Stimulated activated CD8-positive, alpha-beta memory T cell treated with anti-CD3 and anti-CD28 coated beads, Interleukin-2, amount 100 ng/mL, for 1 hour (primary cell): ENCODE results near the gene MFAP4.
A peak's percentile ranks its signal among the peaks of the same experiment; 100 is the strongest.

Experiments
- DNase-seq, 2 donors: peaks; one replicate each; pipeline ENCODE4 v3.0.0-alpha.2; 2020; ENCODE audit warnings: low read depth in 2 of 2

MFAP4 gene

DNA sequence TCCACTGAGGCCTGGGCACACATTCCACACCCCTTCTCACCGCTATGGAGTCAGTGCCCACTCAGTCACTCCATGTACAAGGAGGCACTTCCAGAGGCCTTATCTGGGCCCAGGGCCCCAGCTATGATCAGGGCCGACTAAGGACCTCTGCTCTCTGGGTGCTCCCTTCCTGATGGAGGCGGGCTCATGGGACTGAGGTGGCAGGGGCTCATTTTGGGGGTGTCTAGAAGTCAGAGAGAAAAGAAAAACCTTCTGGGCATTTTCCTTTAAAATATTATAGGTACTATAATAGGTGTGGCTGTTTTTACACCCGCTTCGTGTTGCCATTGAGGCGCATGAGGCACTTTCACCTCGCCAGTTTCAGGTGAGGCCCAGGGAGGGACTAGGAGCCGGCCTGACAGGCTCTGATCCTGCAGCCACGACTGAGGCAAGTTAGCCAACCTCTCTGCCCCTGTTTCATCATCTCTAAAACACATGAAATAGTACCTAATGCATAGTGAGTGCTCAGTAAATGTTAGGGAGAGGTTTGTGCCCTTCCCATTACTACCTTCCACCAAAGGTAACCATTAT is 38.8 kb downstream of the MFAP4 start:
- DNase-seq: no peak

DNA sequence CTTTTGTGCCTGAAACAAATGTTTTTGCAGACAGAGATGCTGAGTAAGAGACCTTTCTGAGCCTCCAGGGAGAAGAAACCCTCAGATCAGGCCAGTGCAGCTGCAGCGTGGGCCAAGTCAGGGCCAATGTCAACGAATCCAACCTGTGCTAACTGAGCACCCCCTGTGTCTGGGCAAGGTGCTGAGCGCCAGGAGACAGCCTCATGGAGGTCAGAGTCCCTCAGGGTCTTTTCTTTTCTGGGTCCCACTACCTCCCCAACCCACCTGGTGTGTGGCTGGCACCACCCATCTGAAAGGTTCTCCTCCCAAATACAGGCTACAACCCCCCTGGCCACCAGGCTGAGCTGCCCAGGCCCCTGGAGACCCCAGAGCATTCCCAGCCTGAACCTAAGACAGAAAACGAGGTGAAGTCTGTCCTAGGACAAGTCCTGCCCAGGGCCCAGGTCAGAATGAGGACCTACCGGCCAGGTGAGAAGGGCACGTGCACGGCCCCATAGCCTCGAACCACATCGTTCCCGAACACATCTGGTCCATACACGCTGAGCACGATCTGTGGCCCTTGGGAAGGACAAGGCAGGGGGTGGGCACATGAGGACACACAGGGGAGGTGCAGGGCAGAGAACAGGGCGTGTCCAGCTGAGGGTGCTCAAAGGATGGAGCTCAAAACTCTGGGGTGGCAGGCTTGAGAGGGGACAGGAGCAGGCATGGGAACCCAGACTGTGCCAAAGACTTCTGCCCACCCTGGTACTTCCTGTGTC is 39.5 kb downstream of the MFAP4 start:
- DNase-seq: no peak

DNA sequence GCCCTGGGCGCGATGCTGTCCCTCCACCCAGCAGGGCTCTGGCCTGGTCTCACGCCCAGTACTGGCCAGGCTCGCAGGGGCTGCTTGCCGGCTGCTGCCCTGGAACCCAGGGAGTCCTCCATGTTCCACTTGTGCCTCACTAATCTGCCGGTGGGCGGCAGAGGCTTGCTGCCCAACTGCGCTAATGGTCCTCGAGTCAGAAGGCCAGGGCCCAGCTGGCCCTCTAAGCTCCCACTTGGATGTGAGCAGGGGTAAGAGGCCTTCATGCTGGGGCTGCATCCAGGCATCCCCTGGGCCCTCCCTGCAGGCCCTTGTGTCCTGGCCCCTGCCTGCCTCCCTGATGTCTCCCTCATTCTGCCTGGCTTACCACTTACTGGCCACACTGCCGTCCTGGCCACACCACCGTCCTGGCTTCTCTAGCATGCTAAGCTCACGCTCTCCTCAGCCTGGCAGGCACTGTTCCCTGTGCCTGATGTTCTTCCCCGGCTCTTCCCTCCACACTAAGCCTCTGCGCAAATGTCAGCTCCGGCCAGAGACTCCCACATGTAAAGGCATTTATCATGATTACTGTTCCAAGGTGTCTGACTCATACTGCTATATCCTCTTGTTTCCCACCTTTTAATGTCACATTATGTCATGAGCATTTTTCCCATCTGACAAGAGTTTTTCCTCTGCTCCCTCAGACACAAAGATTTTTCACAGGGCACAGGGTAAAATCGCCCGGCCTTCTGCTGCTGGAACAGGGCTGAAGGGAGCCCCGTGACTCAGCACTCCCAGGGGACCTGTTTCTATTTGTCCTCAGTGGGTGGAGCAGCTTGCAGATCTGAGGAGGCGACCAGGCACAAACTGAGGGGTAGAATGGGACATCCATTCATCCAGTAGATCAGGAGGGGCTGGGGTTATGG is 40.4 kb downstream of the MFAP4 start:
- DNase-seq: no peak

DNA sequence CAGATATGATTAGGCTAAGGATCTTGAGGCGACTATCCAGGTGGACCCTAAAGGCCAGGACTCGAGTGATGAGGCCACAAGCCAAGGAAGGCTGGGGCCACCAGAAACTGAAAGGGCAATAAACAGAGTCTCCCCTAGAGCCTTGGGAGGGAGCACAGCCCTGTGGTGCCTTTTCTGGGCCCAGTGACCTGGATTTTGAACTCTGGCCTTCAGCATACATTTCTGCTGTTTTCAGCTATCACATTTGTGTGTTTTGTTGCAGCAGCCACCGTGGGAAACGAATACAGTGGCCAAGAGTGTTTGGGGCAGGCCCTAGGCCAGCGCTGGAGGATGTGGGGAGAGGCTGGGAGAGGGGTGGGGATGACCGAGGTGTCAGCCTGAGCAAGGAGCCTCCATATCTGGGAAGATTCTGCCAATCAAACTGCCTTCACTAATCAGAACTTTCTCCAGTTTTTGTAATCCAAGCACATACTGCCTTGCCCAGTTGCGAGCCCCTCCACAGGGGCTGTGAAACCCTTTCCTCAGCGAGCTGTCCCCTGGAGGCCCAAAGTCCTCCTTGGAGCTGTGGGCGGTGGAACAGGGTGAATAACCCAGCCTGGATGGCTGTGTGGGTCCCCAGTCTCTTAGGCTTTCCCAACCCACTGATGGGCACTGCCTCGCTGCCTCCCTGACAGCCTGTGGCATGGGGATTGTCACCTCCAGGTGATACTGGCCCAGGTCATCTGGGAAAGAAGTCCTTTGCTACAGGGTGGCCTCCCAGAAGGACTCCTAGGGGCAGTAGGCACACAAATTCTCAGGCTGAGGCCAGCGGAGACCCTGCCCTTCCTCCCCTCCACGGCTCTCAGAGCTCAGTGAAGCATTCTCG is 41.3 kb downstream of the MFAP4 start:
- DNase-seq: no peak

DNA sequence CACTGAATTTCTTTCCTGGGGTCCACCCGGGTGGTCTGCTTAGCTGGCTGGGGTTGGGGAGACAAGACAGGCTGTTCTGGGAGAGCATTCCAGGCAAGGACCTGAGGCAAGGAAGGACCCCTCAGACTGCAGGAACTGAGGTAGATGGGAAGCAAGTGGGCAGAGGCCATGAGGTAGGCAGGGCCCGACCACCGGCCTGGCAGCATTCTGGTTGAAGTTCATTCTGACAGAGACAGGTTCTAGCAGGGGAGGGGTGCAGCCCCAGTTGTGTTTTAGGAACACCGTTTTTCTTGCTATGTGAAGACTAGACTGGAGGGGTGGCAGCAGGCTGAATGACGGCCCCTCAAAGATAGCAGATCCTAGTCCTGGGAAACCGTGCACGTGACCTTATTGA is 41.9 kb downstream of the MFAP4 start:
- DNase-seq: no peak

DNA sequence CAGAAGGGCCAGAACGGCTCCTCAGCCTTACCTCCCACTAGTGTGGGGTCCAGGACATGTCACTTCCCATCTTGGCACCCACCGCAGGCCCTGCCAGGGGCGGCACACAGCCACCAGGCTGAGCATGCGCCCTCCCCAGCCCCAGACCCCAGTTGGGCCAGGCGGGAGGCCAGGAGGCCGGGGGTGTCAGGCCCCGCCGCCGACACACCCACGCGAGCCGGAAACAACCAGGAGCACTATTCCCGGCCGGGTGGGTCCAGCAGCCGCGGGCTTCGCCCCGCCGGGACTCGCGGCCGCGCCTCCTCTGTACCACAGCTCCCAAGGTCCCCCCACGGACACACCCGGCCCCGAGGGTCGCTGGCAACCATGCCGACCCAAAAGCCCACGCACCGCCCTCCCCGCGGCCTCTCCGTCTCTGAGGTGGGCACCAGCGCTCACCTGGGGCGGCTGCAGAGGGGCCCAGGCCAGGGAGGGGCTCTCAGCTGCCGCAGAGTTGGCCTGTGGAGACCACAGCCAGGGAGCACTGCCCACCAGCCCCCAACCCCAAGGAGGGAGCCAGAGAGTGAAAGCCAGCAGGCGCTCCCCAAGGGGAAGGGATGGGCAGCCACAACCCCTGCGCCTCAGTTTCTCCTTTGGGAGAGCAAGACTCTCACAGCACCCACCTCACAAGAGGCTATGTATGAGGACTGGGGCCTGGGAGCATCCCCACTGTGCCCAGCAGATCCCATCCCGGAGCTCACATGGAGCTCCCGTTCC is 42.5 kb downstream of the MFAP4 start:
- DNase-seq: no peak

DNA sequence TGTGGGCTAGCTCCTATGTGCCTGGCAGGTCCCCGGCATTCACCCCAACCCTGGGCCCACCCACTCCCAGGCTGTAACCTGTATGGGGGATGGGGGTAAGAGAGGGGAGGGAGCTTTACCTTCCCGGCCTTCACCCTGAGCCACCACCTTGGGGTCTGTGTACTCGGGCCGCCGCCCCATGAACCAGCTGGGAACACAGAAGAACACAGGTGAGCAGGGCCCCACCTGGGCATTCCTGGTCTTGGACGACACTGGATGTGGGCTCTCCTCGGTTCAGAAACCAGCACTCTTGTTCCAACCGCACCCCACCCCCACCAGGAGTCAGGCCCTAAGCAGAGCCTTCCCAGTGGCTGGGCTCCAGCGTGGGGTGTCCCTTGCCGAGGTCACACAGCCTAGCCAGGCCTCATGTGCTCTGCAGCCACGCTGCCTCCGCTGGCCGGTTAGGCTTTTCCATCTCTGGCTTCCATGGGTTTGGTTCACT is 43.3 kb downstream of the MFAP4 start:
- no peak for DNase-seq

DNA sequence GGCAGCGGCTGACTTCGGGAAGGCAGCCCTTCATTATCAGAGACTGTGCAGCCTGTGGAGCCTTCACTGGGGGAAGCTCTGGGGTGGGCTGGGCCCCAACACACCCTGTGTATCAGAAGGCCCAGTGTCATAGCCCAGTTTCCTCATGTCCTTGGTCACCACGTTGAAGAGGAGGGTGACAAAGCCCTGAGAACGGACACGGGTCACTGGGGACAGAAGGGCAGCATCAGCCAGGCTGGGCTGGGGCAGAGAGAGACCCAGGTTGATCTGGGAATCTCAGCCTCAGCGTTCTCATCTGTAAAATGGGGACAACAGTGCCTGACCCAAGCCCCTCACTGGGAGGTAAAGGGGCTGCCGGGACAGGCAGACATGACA is 43.7 kb downstream of the MFAP4 start:
- DNase-seq: no peak

DNA sequence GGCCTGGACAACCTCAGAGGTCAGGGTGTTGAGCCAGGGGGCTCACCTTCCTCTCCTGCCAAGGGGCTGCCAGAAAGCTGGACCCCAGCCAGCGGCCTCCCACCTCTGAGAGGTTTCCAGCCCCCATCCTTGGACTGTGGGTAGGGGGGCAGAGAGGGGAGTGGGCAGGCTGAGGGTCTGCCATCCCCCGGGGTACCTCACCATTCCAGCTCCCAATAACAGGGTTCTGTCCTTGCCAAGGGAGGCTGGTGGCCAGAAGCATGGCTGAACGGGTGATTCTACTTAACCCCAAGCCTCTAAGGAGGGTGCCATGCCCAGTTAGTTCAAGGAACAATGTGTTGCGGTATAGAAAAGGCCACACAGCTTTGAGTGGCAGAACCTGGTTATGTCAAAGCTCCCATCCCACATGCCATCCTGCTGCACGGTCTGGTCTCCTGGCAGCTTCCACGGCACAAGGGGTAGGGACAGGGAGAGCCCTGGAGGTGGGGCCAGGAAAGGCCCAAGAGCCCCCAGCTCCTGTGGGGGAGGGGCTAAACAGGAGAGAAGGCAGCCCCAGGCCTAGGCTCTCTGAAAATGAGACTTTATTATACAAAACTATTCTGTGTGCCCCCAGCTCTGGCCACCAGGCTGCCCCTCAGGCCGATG is 44.3 kb downstream of the MFAP4 start:
- no peak for DNase-seq

DNA sequence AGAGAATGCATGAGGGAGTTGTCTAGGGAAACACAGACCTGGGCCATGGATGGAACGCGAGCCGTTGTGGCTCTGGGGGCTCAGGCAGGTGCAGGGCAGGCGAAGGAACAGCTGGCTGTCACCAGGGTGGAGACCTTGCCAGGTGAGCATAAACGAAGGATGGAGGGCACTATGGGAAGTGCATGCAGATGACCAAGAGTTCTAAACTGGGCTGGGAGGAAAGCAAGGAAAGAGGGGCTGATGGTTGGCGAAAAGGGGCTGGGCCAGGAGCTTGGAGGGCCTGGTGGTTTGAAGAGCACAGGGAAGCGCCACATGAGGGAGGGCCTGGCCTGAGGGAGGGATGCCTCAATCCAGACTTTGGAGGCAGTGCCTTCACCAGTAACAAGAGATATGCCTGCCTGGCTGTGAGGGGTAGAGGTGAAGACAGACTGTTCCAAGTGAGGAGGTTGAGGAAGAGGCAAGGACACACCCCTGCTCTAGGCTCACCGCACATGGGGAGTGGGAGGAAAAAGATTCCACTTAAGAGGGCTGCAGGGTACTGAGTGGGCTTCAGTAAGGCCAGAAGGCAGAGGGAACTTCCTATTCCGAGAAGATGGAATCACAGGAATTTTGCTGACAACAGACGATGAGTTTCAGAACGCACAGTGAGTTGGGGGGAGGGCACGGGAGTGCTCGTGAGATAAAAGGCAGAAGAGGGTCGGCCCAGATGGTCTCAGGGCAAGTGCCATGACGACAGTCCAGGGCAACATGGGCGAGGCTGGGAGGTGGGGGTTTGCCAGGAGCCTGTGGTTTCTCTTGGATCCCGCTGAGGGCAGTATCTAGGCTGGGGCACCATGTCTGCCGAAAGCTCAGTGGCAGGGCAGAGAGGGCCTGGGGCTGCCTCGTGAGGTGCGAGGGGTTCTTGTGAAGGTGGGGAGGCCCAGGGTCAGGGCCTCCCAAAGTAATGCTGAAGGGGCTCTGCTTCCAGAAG is 45.1 kb downstream of the MFAP4 start:
- no peak for DNase-seq

DNA sequence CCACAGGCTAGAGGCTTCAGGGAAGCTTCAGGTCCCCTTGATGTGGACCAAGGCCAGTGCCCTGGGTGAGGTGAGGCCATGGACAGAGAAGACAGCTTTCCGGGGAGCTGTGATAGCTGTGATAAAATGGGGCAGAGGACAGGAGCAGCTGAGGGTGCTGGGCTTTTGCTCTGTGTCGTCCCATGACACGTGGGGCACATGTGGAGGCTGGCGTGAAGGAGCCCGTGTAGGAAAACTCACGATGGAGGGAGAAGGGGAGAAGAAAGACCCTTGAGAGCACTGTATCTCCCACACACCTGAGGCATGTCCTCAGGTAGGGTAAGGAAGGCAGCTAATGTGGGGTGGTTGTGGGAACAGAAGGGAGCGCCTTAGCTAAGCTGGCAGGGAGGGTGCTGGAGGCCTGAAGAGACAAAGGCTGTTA is 45.8 kb downstream of the MFAP4 start:
- no peak for DNase-seq

DNA sequence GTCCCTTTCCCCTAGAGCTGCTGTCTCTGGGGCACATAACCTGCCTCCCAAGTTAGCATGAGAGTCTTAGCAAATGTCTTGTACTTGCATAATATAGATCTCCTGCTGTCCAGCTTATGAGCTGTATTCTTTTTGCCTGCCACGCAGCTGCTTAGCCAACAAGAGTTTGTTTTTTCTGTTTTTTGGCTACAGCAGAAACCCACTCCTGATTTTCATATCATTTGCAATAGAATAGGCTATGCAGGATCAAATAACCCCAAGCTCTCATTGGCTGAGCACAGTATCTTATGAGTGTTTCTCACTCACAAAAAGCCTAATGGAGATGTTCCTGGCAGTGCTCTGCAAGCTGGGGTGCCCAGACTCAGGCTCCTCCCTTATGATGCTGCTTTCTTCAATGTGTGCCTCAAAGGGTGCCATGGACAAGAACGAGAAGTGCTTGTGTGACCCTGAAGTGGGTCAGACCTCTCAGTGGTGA is 47.6 kb downstream of the MFAP4 start:
- no peak for DNase-seq

DNA sequence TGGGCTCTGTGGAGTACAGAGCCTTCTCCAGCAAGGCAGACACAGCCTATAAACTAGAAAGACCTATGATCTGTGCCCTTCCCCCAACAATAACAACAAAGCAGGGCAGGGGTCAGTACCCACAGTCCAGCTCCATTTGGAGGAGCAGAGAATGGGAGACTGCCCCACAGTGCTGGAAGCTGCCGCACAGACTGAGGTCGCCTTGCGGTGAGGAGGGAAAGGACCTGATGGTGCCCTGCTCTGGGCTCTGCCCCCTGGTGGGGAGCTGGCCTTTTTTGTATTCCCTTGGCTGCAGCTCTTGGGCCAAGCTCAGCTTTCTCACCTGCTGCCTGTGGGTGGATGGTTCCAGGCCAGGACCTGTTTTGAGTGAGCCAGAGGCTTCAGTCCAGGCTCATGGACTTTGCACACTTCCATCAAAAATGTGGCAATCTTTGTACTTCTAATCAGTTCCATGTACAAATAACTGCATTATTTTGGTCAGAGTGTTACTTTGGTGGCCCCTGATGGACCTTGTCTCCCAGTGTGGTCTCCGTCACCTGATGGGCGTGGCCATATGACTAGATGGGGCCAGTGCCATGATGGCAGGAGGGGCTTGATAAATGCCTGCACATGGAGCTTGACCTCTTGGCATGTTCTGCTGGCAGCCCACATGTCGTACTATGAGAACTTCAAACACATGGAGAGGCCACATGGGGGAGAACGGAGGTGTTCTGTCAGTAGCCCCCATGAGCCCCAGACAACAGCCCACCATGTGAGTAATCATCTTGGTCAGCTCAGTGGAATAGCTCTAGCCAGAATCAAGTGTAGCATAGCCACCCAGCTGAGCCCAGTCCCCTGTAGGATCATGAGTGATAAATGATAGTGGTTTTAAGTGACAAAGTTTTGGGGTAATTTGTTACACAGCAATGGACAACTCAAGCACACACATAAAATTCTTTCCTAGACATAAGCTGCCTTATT is 48.7 kb downstream of the MFAP4 start:
- DNase-seq: peak; percentile 27 to 37

DNA sequence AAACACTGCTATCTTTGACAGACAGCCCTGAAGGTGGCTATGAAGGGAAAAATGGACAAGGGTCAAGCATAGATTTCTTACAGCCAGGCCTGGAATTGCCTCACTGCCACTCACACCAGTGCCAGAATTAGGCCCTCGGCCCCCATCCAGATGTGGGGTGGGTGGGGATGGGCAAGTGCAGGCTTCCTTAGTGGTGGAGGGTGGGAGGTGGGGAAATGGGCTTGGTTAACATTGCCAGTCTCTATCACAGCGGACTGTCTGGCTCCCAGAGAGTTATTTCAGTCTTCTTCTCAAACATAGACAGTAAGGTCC is 49.3 kb downstream of the MFAP4 start:
- no peak for DNase-seq

DNA sequence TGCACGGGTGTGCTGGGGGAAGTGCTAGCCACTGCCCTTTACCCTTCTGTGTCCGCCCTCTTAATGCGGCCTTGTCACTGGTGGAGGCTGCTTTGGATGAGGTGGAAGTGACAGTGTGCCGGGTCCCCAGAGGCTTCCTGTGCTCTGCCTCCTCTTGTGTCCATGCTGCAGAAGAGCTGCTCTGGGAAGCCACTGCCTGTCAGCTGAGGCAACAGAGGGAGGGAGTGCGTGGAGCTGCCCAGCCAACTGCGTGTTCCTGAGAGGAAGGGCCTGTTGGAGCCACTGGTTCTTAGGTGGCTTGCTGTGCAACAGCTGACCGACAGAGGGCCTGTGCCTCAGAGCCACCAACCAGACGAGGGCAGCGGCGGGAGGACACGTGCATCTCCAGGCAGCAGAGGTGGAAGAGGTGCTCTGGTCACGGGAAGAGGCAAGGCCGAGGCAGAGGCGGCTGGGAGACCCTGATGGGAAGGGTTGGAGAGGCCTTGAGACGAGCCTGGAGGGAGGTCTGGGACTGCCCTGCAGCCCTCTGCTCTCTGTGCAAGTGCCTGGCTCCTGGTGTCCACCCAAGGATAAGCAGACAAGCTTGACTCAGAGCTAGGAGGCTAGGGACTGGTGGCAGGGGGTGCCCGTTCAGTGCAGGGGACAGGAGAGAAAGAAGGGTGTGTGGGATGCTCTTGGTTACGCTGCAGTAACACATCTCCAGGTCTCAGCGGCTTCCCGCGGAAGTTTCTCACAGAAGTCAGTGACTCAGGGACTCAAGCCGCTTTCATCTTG is 49.9 kb downstream of the MFAP4 start:
- no peak for DNase-seq

DNA sequence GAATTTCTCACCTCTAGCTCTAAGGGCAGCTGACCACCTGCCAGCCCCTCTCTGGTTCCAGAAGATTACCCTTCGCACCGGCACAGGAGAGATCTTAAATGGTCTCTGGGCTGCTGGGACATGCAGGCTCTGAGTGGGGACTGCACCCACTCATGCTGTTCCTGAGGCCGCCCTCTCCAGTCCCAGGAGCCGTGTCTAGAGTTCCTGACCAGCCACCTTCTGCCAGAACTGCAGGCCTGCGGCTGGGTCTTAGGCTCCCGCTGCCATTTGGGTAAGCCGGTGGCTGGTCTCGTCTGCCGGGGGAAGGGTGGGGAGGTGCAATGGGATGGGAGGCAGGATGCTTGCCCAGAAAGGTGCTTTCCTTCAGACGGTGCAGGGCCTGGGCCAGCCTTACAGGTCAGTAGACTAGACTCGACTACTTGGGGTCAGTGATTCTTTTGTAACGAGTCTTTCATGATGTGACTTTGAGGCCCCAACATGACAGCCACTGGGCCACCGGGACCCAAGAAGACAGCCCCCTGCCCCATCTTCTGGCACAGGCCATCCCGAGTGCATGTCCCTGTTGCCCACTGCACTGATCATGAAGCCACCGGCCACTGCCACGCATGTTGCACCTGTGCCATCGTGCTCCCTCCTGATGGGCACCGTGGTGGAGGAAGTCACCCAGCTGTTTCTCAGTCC is 50.9 kb downstream of the MFAP4 start:
- no peak for DNase-seq

DNA sequence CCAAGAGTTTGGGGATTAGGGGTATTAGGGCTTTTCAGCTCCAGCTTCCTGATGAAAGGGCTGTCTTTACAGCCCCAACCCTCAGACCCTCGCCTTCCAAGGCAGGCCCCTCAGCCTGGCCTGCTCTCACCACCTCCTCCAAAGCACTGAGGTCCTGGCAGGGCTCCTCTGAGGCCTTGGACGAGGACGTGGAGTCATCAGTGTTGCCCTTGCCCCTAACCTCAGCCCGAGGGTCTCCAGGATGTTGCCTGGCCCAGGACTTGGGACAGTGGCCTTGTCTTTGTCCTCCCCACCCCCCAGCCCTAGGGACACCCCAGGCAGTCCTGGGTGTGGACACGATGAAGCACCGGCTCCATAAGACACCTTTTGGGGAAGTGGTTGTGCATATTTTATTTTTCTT is 52.7 kb downstream of the MFAP4 start:
- no peak for DNase-seq
